NCI-H345 (cell line): ENCODE results near the gene LEPROT.
"Not testable (repeated sequence)": the region's sequence is repeated elsewhere in the genome, so short reads cannot be mapped to it uniquely, and the experiment has no call there.

Source experiments
- DNase-seq: peaks from one replicate; lab custom pipeline; 2025; lab: John Stamatoyannopoulos, UW

Gene LEPROT

GRCh38 chr1:65437616-65438015 lies 17.1 kb downstream of the LEPROT start:
- DNase-seq: no peak

GRCh38 chr1:65440322-65440900 lies 19.9 kb downstream of the LEPROT start:
- DNase-seq: no peak

GRCh38 chr1:65440915-65441314 lies 20.4 kb downstream of the LEPROT start:
- DNase-seq: no peak

GRCh38 chr1:65441464-65441863 lies 21.0 kb downstream of the LEPROT start:
- DNase-seq: no peak

GRCh38 chr1:65442442-65442841 lies 22.0 kb downstream of the LEPROT start:
- no peak for DNase-seq

GRCh38 chr1:65443647-65444046 lies 23.2 kb downstream of the LEPROT start:
- DNase-seq: no peak

GRCh38 chr1:65444128-65444640 lies 23.7 kb downstream of the LEPROT start:
- DNase-seq: no peak

GRCh38 chr1:65445837-65446236 lies 25.4 kb downstream of the LEPROT start:
- no peak for DNase-seq

- no peak for DNase-seq
These were observed 28.9 kb downstream of the LEPROT start for GRCh38 chr1:65449214-65449823.

- DNase-seq: not testable (repeated sequence)
These were observed 35.2 kb downstream of the LEPROT start for GRCh38 chr1:65455678-65456077.

- DNase-seq: no peak
These were observed 36.0 kb downstream of the LEPROT start for GRCh38 chr1:65456481-65456880.

GRCh38 chr1:65457868-65458267 lies 37.4 kb downstream of the LEPROT start:
- no peak for DNase-seq

GRCh38 chr1:65458730-65459396 lies 38.4 kb downstream of the LEPROT start:
- no peak for DNase-seq

- DNase-seq: no peak
These were observed 38.9 kb downstream of the LEPROT start for GRCh38 chr1:65459397-65459768.

- DNase-seq: not testable (repeated sequence)
These were observed 45.4 kb downstream of the LEPROT start for GRCh38 chr1:65465837-65466236.

- DNase-seq: peak; percentile 74
These were observed 47.1 kb downstream of the LEPROT start for GRCh38 chr1:65467536-65467935.

GRCh38 chr1:65469126-65469888 lies 48.8 kb downstream of the LEPROT start:
- DNase-seq: no peak

GRCh38 chr1:65469889-65470340 lies 49.4 kb downstream of the LEPROT start:
- DNase-seq: peak; percentile 32

- no peak for DNase-seq
These were observed 50.3 kb downstream of the LEPROT start for GRCh38 chr1:65470766-65471165.

- DNase-seq: no peak
These were observed 50.9 kb downstream of the LEPROT start for GRCh38 chr1:65471213-65471833.

- DNase-seq: no peak
These were observed 51.4 kb downstream of the LEPROT start for GRCh38 chr1:65471861-65472332.

GRCh38 chr1:65476327-65476726 lies 55.9 kb downstream of the LEPROT start:
- no peak for DNase-seq
